Smooth muscle cell (in vitro differentiated cells): ENCODE measurements around the gene PPP1R9B. TPM values are rescaled to one million over a fixed set of nuclear protein-coding genes. Genes with fewer than 3 reads are reported as not detected.

Source experiments
- DNase-seq: peaks from one replicate; lab custom pipeline; 2025; ENCODE audit not compliant: unreplicated experiment; lab: John Stamatoyannopoulos, UW
- H2AFZ ChIP-seq: fragments of 200-600 bp; sonication (generic); 2 replicates; pipeline ENCODE4 v1.6.0; 2016; ENCODE audit warnings: antibody characterized with exemption, low read depth, mild to moderate bottlenecking
- H3F3A ChIP-seq: fragments of 200-600 bp; sonication (generic); 2 replicates; pipeline ENCODE4 v1.6.0; 2017; ENCODE audit warnings: antibody characterized with exemption, low read depth
- H3K27ac ChIP-seq: fragments of 200-600 bp; sonication (generic); 2 replicates; pipeline ENCODE4 v1.5.1; 2016; ENCODE audit warnings: low read depth, mild to moderate bottlenecking
- H3K27me3 ChIP-seq: fragments of 200-600 bp; sonication (generic); 2 replicates; pipeline ENCODE4 v1.6.1; 2016; ENCODE audit warnings: low read depth, mild to moderate bottlenecking
- H3K36me3 ChIP-seq: fragments of 200-600 bp; sonication (generic); 2 replicates; pipeline ENCODE4 v1.5.1; 2016; ENCODE audit warnings: low read depth
- H3K4me1 ChIP-seq: fragments of 200-600 bp; sonication (generic); 2 replicates; pipeline ENCODE4 v1.5.1; 2016; ENCODE audit warnings: low read depth
- H3K4me2 ChIP-seq: fragments of 200-600 bp; sonication (generic); 2 replicates; pipeline ENCODE4 v1.6.0; 2016; ENCODE audit warnings: mild to moderate bottlenecking
- H3K4me3 ChIP-seq: fragments of 200-600 bp; sonication (generic); 2 replicates; pipeline ENCODE4 v1.5.1; 2016; ENCODE audit warnings: mild to moderate bottlenecking
- H3K79me2 ChIP-seq: fragments of 200-600 bp; sonication (generic); 2 replicates; pipeline ENCODE4 v1.6.0; 2016; ENCODE audit warnings: low read depth, mild to moderate bottlenecking
- H3K9ac ChIP-seq: fragments of 200-600 bp; sonication (generic); 2 replicates; pipeline ENCODE4 v1.6.0; 2016; ENCODE audit warnings: low read depth
- H3K9me3 ChIP-seq: fragments of 200-600 bp; sonication (generic); replicated peaks from 2 replicates; pipeline ENCODE4 v1.5.1; 2016; ENCODE audit warnings: low read depth
- H4K20me1 ChIP-seq: fragments of 200-600 bp; sonication (generic); 2 replicates; pipeline ENCODE4 v1.6.0; 2016; ENCODE audit warnings: low read depth
- CTCF ChIP-seq: fragments of 200-600 bp; sonication (generic); IDR thresholded peaks from 2 replicates; pipeline ENCODE4 v1.5.1; 2017; ENCODE audit warnings: borderline replicate concordance, mild to moderate bottlenecking, antibody characterized with exemption; ENCODE audit not compliant: insufficient read depth, poor library complexity, severe bottlenecking
- WGBS: methylation state at CpG from one replicate; pipeline ENCODE4 v1.1.7; 2016; ENCODE audit warnings: low lambda C conversion rate; 5-methylcytosine and 5-hydroxymethylcytosine counted together
- polyA plus RNA-seq: library from polyadenylated mRNA; unstranded; fragments of >200 nt; fragmentation: Nextera tagmentation; extraction: Ambion mirVana; gene quantifications from 2 replicates; pipeline ENCODE4 v1.2.1, GENCODE V29; 2016
- total RNA-seq: library from RNA; depleted of rRNA; stranded (reverse); fragments of >200 nt; gene quantifications from 2 replicates; pipeline ENCODE4 v1.2.3, GENCODE V29; 2014

The PPP1R9B gene
- total and polyA plus RNA-seq, 2 experiments from 2014 or later, result 6.7 to 20.8 TPM

- Histone ChIP-seq H3K4me3 (no peak overlapping the region), H3K9ac (no peak overlapping the region), H2AFZ (no peak overlapping the region), H3K4me2 (peak overlapping the region; percentile 69), H3K9me3 (no peaks in the 10 kb centered on the region), H3K36me3 (no peaks in the 10 kb centered on the region), H4K20me1 (no peaks in the 10 kb centered on the region), H3F3A (no peaks in the 10 kb centered on the region), H3K4me1 (peaks cover 7% of the 10 kb centered on the region), H3K27me3 (no peaks in the 10 kb centered on the region), H3K79me2 (no peaks in the 10 kb centered on the region), H3K27ac (no peak overlapping the region)
- DNase-seq, result no peak
- TF ChIP-seq CTCF, result no peak
- WGBS, result 58% methylated on average over 13 of the region's 14 CpGs
These were observed 38.5 kb downstream of the PPP1R9B start for GRCh38 chr17:50111673-50112655.

GRCh38 chr17:50110591-50111349, 39.7 kb downstream of the PPP1R9B start:
- Histone ChIP-seq H2AFZ (no peak overlapping the region), H3K4me1 (peaks cover 7% of the 10 kb centered on the region), H3K27ac (no peak overlapping the region), H4K20me1 (no peaks in the 10 kb centered on the region), H3F3A (no peaks in the 10 kb centered on the region), H3K27me3 (no peaks in the 10 kb centered on the region), H3K79me2 (no peaks in the 10 kb centered on the region), H3K4me2 (no peak overlapping the region), H3K4me3 (no peak overlapping the region), H3K36me3 (no peaks in the 10 kb centered on the region), H3K9ac (no peak overlapping the region), H3K9me3 (no peaks in the 10 kb centered on the region)
- no peak for DNase-seq
- 88% methylated on average over 19 of the region's 19 CpGs for WGBS
- no peak for TF ChIP-seq CTCF

GRCh38 chr17:50109785-50110184, 40.7 kb downstream of the PPP1R9B start:
- Histone ChIP-seq H2AFZ (no peak overlapping the region), H3K27me3 (no peaks in the 10 kb centered on the region), H4K20me1 (no peaks in the 10 kb centered on the region), H3K27ac (no peak overlapping the region), H3K36me3 (no peaks in the 10 kb centered on the region), H3K79me2 (no peaks in the 10 kb centered on the region), H3K4me3 (no peak overlapping the region), H3K4me1 (peaks cover 7% of the 10 kb centered on the region), H3K9ac (no peak overlapping the region), H3K4me2 (no peak overlapping the region), H3F3A (no peaks in the 10 kb centered on the region), H3K9me3 (no peaks in the 10 kb centered on the region)
- no peak for TF ChIP-seq CTCF
- 94% methylated on average over 18 of the region's 19 CpGs for WGBS
- DNase-seq, result no peak
